HepG2 (cell line): ENCODE data around the gene MLLT10. TPM values are rescaled to one million over a fixed set of nuclear protein-coding genes. Genes with fewer than 3 reads are reported as not detected.
A peak's percentile ranks its signal among the peaks of the same experiment; 100 is the strongest.

Experiments
- ATRX ChIP-seq: sonication (generic); formaldehyde crosslinking; IDR thresholded peaks from 2 replicates; pipeline ENCODE4 v1.4.0; 2020; ENCODE audit warnings: missing genetic modification reagents, borderline replicate concordance
- CREB1 ChIP-seq, 2 experiments: fragments of 450-650 bp in 1 of 2; IDR thresholded peaks; 2 replicates each; pipeline ENCODE4 v1.6.1; 2016 to 2017; ENCODE audit warnings: control low read depth in 1 of 2, mild to moderate bottlenecking in 1 of 2, missing compliant biosample characterization in 1 of 2, missing genetic modification characterization in 1 of 2
- FOXA1 ChIP-seq, 2 experiments: fragments of 450-650 bp in 1 of 2; sonication (generic) in 1 of 2; formaldehyde crosslinking in 1 of 2; IDR thresholded peaks; 2 replicates each; pipeline versions ENCODE4 v1.4.0 to v1.6.1; 2016 to 2020; ENCODE audit warnings: missing genetic modification reagents in 1 of 2
- GPN1 ChIP-seq: sonication (generic); formaldehyde crosslinking; IDR thresholded peaks from 2 replicates; pipeline ENCODE4 v1.5.1; 2020; ENCODE audit warnings: missing genetic modification reagents, borderline replicate concordance
- GZF1 ChIP-seq: sonication (generic); formaldehyde crosslinking; IDR thresholded peaks from 2 replicates; pipeline ENCODE4 v1.5.1; 2020; ENCODE audit warnings: mild to moderate bottlenecking, missing genetic modification reagents
- KDM5A ChIP-seq: fragments of 200-600 bp; sonication (generic); IDR thresholded peaks from 2 replicates; pipeline ENCODE4 v1.7.0; 2018; ENCODE audit warnings: antibody characterized with exemption, mild to moderate bottlenecking, low read length, borderline replicate concordance
- MAFF ChIP-seq: IDR thresholded peaks from 2 replicates; pipeline ENCODE4 v1.6.1; 2011; ENCODE audit warnings: low read depth, low read length, improper control_type of control experiment
- MAFK ChIP-seq, 2 experiments: IDR thresholded peaks in 1 of 2; conservative IDR thresholded peaks in 1 of 2; 2 replicates each; pipeline ENCODE4 v1.6.1; 2011; ENCODE audit warnings: improper control_type of control experiment in 2 of 2, low read length in 2 of 2
- MED1 ChIP-seq: sonication (generic); formaldehyde crosslinking; IDR thresholded peaks from 2 replicates; pipeline ENCODE4 v1.4.0; 2020; ENCODE audit warnings: missing genetic modification reagents
- NFYC ChIP-seq: IDR thresholded peaks from 2 replicates; pipeline ENCODE4 v1.6.1; 2016; ENCODE audit warnings: missing genetic modification reagents, missing compliant biosample characterization
- PHF8 ChIP-seq: sonication (generic); formaldehyde crosslinking; IDR thresholded peaks from 2 replicates; pipeline ENCODE4 v1.5.0; 2020; ENCODE audit warnings: missing genetic modification reagents
- RCOR2 ChIP-seq: IDR thresholded peaks from 2 replicates; pipeline ENCODE4 v1.6.1; 2016; ENCODE audit warnings: missing biosample characterization, missing genetic modification reagents
- SOX13 ChIP-seq, 3 experiments: fragments of 450-650 bp in 1 of 3; sonication (generic) in 1 of 3; formaldehyde crosslinking in 1 of 3; IDR thresholded peaks in 2 of 3; conservative IDR thresholded peaks in 1 of 3; 2 replicates each; pipeline versions ENCODE4 v1.5.0 to v1.6.1; 2016 to 2020; ENCODE audit warnings: antibody characterized with exemption in 1 of 3, mild to moderate bottlenecking in 1 of 3, missing compliant biosample characterization in 1 of 3, missing genetic modification reagents in 1 of 3, moderate library complexity in 1 of 3
- TGIF2 ChIP-seq: IDR thresholded peaks from 2 replicates; pipeline ENCODE4 v1.6.1; 2016; ENCODE audit warnings: control low read depth, missing compliant biosample characterization
- TP53 ChIP-seq: sonication (generic); formaldehyde crosslinking; conservative IDR thresholded peaks from 2 replicates; pipeline ENCODE4 v1.4.0; 2020; ENCODE audit warnings: missing genetic modification reagents
- ZNF703 ChIP-seq: sonication (generic); formaldehyde crosslinking; IDR thresholded peaks from 2 replicates; pipeline ENCODE4 v1.5.1; 2020; ENCODE audit warnings: missing genetic modification reagents, mild to moderate bottlenecking, moderate library complexity, borderline replicate concordance
- polyA plus RNA-seq, 8 experiments: library from polyadenylated mRNA; depleted of rRNA in 3 of 8; stranded (reverse) in 7 of 8; unstranded in 1 of 8; fragments of >200 nt; fragmentation: Illumina TruSeq in 4 of 8; extraction: Trizol in 4 of 8; gene quantifications; 2 replicates each; pipeline versions ENCODE4 v1.2.1 to v1.2.3, GENCODE V29; 2011 to 2016; ENCODE audit warnings: low read depth in 4 of 8, missing spikeins in 1 of 8, mixed read lengths in 1 of 8; ENCODE audit not compliant: insufficient read depth in 1 of 8
- total RNA-seq, 5 experiments: library from RNA; depleted of rRNA; stranded (reverse); fragments of >200 nt; fragmentation: Illumina TruSeq; extraction: Trizol; gene quantifications; 2 replicates each; pipeline ENCODE4 v1.2.3, GENCODE V29; 2016; ENCODE audit warnings: low read depth in 1 of 5
- TF ChIP-seq, protein P1 (sequence below): sonication (generic); formaldehyde crosslinking; IDR thresholded peaks from 2 replicates; pipeline ENCODE4 v1.4.0; 2020; ENCODE audit warnings: missing genetic modification reagents, low read depth, mild to moderate bottlenecking, borderline replicate concordance
- TF ChIP-seq, protein P2 (sequence below): sonication (generic); formaldehyde crosslinking; IDR thresholded peaks from 2 replicates; pipeline ENCODE4 v1.5.1; 2020; ENCODE audit warnings: missing genetic modification reagents, mild to moderate bottlenecking, borderline replicate concordance
- TF ChIP-seq, protein P3 (sequence below): sonication (generic); formaldehyde crosslinking; IDR thresholded peaks from 2 replicates; pipeline ENCODE4 v1.8.1; 2023; ENCODE audit warnings: mild to moderate bottlenecking, missing genetic modification reagents
- TF ChIP-seq, protein P4 (sequence below): sonication (generic); formaldehyde crosslinking; IDR thresholded peaks from 2 replicates; pipeline ENCODE4 v1.5.0; 2020; ENCODE audit warnings: missing genetic modification reagents
- TF ChIP-seq, protein P5 (sequence below): IDR thresholded peaks from 2 replicates; pipeline ENCODE4 v1.6.1; 2012; ENCODE audit warnings: inconsistent platforms
- TF ChIP-seq, protein P6 (sequence below): IDR thresholded peaks from 2 replicates; pipeline ENCODE4 v1.6.1; 2016; ENCODE audit warnings: missing compliant biosample characterization, missing genetic modification reagents, borderline replicate concordance

Gene MLLT10
- total and polyA plus RNA-seq, 2 of the 13 experiments (the other 11 are each of a cell fraction or from before 2014, with no cell fraction given) = 51.3 to 84.1 TPM

DNA sequence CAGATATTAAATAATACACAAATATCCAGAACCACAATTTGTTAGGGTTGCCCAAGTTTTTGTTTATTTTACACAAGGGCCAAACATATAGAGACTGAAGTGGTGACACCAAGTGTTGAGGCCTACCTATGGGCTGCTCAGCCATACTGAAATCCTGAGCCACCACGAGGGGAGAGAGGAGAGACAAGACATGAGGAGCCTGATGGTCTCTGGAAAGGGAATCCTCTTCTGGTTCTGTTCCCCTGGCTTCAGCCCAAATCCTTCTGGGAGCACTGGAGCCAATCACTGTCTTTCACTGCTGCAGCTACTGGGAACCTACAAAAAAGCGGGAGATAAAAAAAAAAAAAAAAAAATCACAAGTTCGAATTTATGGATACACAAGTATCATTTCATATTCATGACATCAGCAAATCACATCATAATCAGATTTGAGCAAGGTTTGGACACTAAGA is 10.4 kb upstream of the MLLT10 start (continued):
- TF ChIP-seq, protein P1, sequence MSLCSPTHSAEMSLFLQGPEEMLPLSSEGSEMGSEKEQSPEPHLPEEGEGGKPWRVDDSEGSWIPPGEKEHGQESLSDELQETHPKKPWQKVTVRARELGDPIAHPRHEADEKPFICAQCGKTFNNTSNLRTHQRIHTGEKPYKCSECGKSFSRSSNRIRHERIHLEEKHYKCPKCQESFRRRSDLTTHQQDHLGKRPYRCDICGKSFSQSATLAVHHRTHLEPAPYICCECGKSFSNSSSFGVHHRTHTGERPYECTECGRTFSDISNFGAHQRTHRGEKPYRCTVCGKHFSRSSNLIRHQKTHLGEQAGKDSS = no peak
- TF ChIP-seq SOX13 (IDR thresholded peaks at IDR 0.05) (no peak), SOX13 (CRISPR knock-in tag; conservative IDR thresholded peaks at IDR 0.05 in 1 of 2, IDR thresholded peaks at IDR 0.05 in 1 of 2) (0 out of 4 replicates have a peak, but pooled peaks of 1 of the 2 experiments have one; percentile 17), MAFK (conservative IDR thresholded peaks at IDR 0.05 in 1 of 2, IDR thresholded peaks at IDR 0.05 in 1 of 2; ENCODE audit: low read length in 2 of 2) (peak; percentile 68 to 72), NFYC (CRISPR knock-in tag) (no peak), KDM5A (peak; percentile 23; the same call in 1 of the 2 replicates), MED1 (CRISPR knock-in tag) (0 out of 2 replicates have a peak, but pooled peaks have one; percentile 36), MAFF (peak; percentile 67), GZF1 (CRISPR knock-in tag) (no peak), RCOR2 (CRISPR knock-in tag) (peak; percentile 33; the same call in 1 of the 2 replicates), CREB1 (IDR thresholded peaks at IDR 0.05) (no peak), CREB1 (CRISPR knock-in tag; IDR thresholded peaks at IDR 0.05) (no peak), TP53 (no peak), ZNF703 (CRISPR knock-in tag) (no peak), PHF8 (CRISPR knock-in tag) (peak; percentile 41), GPN1 (CRISPR knock-in tag) (no peak), FOXA1 (IDR thresholded peaks at IDR 0.05) (no peak), FOXA1 (CRISPR knock-in tag; IDR thresholded peaks at IDR 0.05) (peak; percentile 29; the same call in 1 of the 2 replicates), TGIF2 (CRISPR knock-in tag) (0 out of 2 replicates have a peak, but pooled peaks have one; percentile 31), ATRX (CRISPR knock-in tag) (no peak)
- TF ChIP-seq, protein P2, sequence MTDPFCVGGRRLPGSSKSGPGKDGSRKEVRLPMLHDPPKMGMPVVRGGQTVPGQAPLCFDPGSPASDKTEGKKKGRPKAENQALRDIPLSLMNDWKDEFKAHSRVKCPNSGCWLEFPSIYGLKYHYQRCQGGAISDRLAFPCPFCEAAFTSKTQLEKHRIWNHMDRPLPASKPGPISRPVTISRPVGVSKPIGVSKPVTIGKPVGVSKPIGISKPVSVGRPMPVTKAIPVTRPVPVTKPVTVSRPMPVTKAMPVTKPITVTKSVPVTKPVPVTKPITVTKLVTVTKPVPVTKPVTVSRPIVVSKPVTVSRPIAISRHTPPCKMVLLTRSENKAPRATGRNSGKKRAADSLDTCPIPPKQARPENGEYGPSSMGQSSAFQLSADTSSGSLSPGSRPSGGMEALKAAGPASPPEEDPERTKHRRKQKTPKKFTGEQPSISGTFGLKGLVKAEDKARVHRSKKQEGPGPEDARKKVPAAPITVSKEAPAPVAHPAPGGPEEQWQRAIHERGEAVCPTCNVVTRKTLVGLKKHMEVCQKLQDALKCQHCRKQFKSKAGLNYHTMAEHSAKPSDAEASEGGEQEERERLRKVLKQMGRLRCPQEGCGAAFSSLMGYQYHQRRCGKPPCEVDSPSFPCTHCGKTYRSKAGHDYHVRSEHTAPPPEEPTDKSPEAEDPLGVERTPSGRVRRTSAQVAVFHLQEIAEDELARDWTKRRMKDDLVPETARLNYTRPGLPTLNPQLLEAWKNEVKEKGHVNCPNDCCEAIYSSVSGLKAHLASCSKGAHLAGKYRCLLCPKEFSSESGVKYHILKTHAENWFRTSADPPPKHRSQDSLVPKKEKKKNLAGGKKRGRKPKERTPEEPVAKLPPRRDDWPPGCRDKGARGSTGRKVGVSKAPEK (CRISPR knock-in tag) = no peak
- TF ChIP-seq, protein P3, sequence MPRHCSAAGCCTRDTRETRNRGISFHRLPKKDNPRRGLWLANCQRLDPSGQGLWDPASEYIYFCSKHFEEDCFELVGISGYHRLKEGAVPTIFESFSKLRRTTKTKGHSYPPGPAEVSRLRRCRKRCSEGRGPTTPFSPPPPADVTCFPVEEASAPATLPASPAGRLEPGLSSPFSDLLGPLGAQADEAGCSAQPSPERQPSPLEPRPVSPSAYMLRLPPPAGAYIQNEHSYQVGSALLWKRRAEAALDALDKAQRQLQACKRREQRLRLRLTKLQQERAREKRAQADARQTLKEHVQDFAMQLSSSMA (CRISPR knock-in tag) = no peak
- TF ChIP-seq, protein P4, sequence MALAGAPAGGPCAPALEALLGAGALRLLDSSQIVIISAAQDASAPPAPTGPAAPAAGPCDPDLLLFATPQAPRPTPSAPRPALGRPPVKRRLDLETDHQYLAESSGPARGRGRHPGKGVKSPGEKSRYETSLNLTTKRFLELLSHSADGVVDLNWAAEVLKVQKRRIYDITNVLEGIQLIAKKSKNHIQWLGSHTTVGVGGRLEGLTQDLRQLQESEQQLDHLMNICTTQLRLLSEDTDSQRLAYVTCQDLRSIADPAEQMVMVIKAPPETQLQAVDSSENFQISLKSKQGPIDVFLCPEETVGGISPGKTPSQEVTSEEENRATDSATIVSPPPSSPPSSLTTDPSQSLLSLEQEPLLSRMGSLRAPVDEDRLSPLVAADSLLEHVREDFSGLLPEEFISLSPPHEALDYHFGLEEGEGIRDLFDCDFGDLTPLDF = peak; percentile 18; the same call in 1 of the 2 replicates
- TF ChIP-seq, protein P5, sequence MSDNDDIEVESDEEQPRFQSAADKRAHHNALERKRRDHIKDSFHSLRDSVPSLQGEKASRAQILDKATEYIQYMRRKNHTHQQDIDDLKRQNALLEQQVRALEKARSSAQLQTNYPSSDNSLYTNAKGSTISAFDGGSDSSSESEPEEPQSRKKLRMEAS = peak; percentile 91
- TF ChIP-seq, protein P6, sequence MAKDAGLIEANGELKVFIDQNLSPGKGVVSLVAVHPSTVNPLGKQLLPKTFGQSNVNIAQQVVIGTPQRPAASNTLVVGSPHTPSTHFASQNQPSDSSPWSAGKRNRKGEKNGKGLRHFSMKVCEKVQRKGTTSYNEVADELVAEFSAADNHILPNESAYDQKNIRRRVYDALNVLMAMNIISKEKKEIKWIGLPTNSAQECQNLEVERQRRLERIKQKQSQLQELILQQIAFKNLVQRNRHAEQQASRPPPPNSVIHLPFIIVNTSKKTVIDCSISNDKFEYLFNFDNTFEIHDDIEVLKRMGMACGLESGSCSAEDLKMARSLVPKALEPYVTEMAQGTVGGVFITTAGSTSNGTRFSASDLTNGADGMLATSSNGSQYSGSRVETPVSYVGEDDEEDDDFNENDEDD (CRISPR knock-in tag) = 0 out of 2 replicates have a peak, but pooled peaks have one; percentile 49
